OCI-LY7 (cell line): ENCODE results near the gene EYS.

ENCODE experiments used
- CTCF ChIP-seq: fragments of 200-600 bp; sonication (generic); conservative IDR thresholded peaks from 2 replicates; pipeline ENCODE4 v1.5.1; 2014; ENCODE audit warnings: mild to moderate bottlenecking, antibody characterized with exemption, low read length, moderate library complexity, mixed read lengths
- EZH2phosphoT487 ChIP-seq: fragments of 200-600 bp; sonication (generic); IDR thresholded peaks from 2 replicates; pipeline ENCODE4 v1.6.1; 2018; ENCODE audit warnings: low read depth, borderline replicate concordance, mild to moderate bottlenecking, mixed run types, antibody characterized with exemption, low read length, moderate library complexity, mixed read lengths

- no peak for TF ChIP-seq CTCF
- no peak for TF ChIP-seq EZH2phosphoT487
Observed at GRCh38 chr6:65259982-65260381, 447.0 kb downstream of the EYS start.
